GM18909 (cell line): ENCODE measurements around the gene PRKN.

Experiments used
- ATAC-seq: cut with Tn5 transposase; IDR thresholded peaks from one replicate; pipeline ENCODE4 v1.9.1; 2021; ENCODE audit warnings: mild to moderate bottlenecking; ENCODE audit not compliant: unreplicated experiment, poor library complexity

Gene PRKN

GRCh38 chr6:162173466-162173865 lies 554.1 kb downstream of the PRKN start:
- no peak for ATAC-seq

GRCh38 chr6:162165479-162165878 lies 562.1 kb downstream of the PRKN start:
- ATAC-seq = no peak

GRCh38 chr6:162157167-162157870 lies 570.2 kb downstream of the PRKN start:
- ATAC-seq = no peak

- no peak for ATAC-seq
Observed at GRCh38 chr6:162156146-162156545, 571.4 kb downstream of the PRKN start.

GRCh38 chr6:162154930-162155329 lies 572.6 kb downstream of the PRKN start:
- no peak for ATAC-seq

- ATAC-seq = no peak
Observed at GRCh38 chr6:162154001-162154400, 573.6 kb downstream of the PRKN start.

- no peak for ATAC-seq
Observed at GRCh38 chr6:162153120-162153519, 574.4 kb downstream of the PRKN start.

GRCh38 chr6:162151021-162151665 lies 576.4 kb downstream of the PRKN start:
- no peak for ATAC-seq

- ATAC-seq = no peak
Observed at GRCh38 chr6:162150295-162150694, 577.3 kb downstream of the PRKN start.

- ATAC-seq = no peak
Observed at GRCh38 chr6:162149786-162150185, 577.8 kb downstream of the PRKN start.

GRCh38 chr6:162147805-162148204 lies 579.8 kb downstream of the PRKN start:
- no peak for ATAC-seq

- ATAC-seq = no peak
Observed at GRCh38 chr6:162147281-162147680, 580.3 kb downstream of the PRKN start.

GRCh38 chr6:162140251-162140852 lies 587.2 kb downstream of the PRKN start:
- ATAC-seq = no peak

- ATAC-seq = no peak
Observed at GRCh38 chr6:162125659-162126058, 601.9 kb downstream of the PRKN start.

- no peak for ATAC-seq
Observed at GRCh38 chr6:162124710-162125435, 602.7 kb downstream of the PRKN start.

- no peak for ATAC-seq
Observed at GRCh38 chr6:162123797-162124196, 603.8 kb downstream of the PRKN start.

- ATAC-seq = no peak
Observed at GRCh38 chr6:162119341-162119740, 608.2 kb downstream of the PRKN start.

GRCh38 chr6:162118706-162119105 lies 608.9 kb downstream of the PRKN start:
- ATAC-seq = no peak

GRCh38 chr6:162116902-162117525 lies 610.6 kb downstream of the PRKN start:
- no peak for ATAC-seq

- no peak for ATAC-seq
Observed at GRCh38 chr6:162109480-162110050, 618.0 kb downstream of the PRKN start.
